Measurements from ENCODE around the gene MINDY3.

Gene MINDY3

GRCh38 chr10:15843695-15844094 lies 16.6 kb downstream of the MINDY3 start:
- Mint-ChIP-seq H3K4me1 (no peaks in the 10 kb centered on the region), H3K36me3 (ENCODE audit: low read depth) (peaks cover 21% of the 10 kb centered on the region), H3K9me3 (no peaks in the 10 kb centered on the region), H3K4me3 (no peak overlapping the region), H3K27me3 (ENCODE audit: low read depth) (no peaks in the 10 kb centered on the region), H3K27ac (no peak overlapping the region)
- no peak for TF ChIP-seq CTCF (IDR thresholded peaks at IDR 0.05; ENCODE audit: unreplicated experiment in 3 of 3)

- Mint-ChIP-seq H3K36me3 (ENCODE audit: low read depth) (peaks cover 13% of the 10 kb centered on the region), H3K27ac (no peak overlapping the region), H3K4me3 (no peak overlapping the region), H3K27me3 (ENCODE audit: low read depth) (no peaks in the 10 kb centered on the region), H3K9me3 (no peaks in the 10 kb centered on the region), H3K4me1 (no peaks in the 10 kb centered on the region)
- no peak for TF ChIP-seq CTCF (IDR thresholded peaks at IDR 0.05; ENCODE audit: unreplicated experiment in 3 of 3)
Observed at GRCh38 chr10:15842556-15843169, 17.6 kb downstream of the MINDY3 start.

- no peak overlapping the region for H3K27ac Mint-ChIP-seq
- peaks cover 11% of the 10 kb centered on the region for H3K36me3 Mint-ChIP-seq (ENCODE audit: low read depth)
- no peaks in the 10 kb centered on the region for H3K9me3 Mint-ChIP-seq
- H3K27me3 Mint-ChIP-seq (ENCODE audit: low read depth) = no peaks in the 10 kb centered on the region
- no peak for TF ChIP-seq CTCF (IDR thresholded peaks at IDR 0.05; ENCODE audit: unreplicated experiment in 3 of 3)
- H3K4me3 Mint-ChIP-seq = no peak overlapping the region
- H3K4me1 Mint-ChIP-seq = no peaks in the 10 kb centered on the region
Observed at GRCh38 chr10:15841696-15842095, 18.6 kb downstream of the MINDY3 start.

GRCh38 chr10:15836807-15837206 lies 23.5 kb downstream of the MINDY3 start:
- Mint-ChIP-seq H3K36me3 (ENCODE audit: low read depth) (peaks cover 14% of the 10 kb centered on the region), H3K27ac (no peak overlapping the region), H3K27me3 (ENCODE audit: low read depth) (no peaks in the 10 kb centered on the region), H3K4me3 (no peak overlapping the region), H3K9me3 (no peaks in the 10 kb centered on the region), H3K4me1 (no peaks in the 10 kb centered on the region)
- TF ChIP-seq CTCF (IDR thresholded peaks at IDR 0.05; ENCODE audit: unreplicated experiment in 3 of 3) = no peak

GRCh38 chr10:15829495-15829894 lies 30.8 kb downstream of the MINDY3 start:
- H3K27ac Mint-ChIP-seq = no peak overlapping the region
- no peak overlapping the region for H3K4me3 Mint-ChIP-seq
- no peaks in the 10 kb centered on the region for H3K27me3 Mint-ChIP-seq (ENCODE audit: low read depth)
- TF ChIP-seq CTCF (IDR thresholded peaks at IDR 0.05; ENCODE audit: unreplicated experiment in 3 of 3) = no peak
- H3K9me3 Mint-ChIP-seq = no peaks in the 10 kb centered on the region
- no peaks in the 10 kb centered on the region for H3K4me1 Mint-ChIP-seq
- H3K36me3 Mint-ChIP-seq (ENCODE audit: low read depth) = peaks cover 35% of the 10 kb centered on the region

- peaks cover 36% of the 10 kb centered on the region for H3K36me3 Mint-ChIP-seq (ENCODE audit: low read depth)
- no peaks in the 10 kb centered on the region for H3K27me3 Mint-ChIP-seq (ENCODE audit: low read depth)
- H3K27ac Mint-ChIP-seq = no peak overlapping the region
- TF ChIP-seq CTCF (IDR thresholded peaks at IDR 0.05; ENCODE audit: unreplicated experiment in 3 of 3) = peak; percentile 36 to 67 (median 49)
- no peaks in the 10 kb centered on the region for H3K9me3 Mint-ChIP-seq
- no peaks in the 10 kb centered on the region for H3K4me1 Mint-ChIP-seq
- no peak overlapping the region for H3K4me3 Mint-ChIP-seq
Observed at GRCh38 chr10:15824498-15824897, 35.8 kb downstream of the MINDY3 start.

Measured in nephron (organoid).